HG03108 (cell line): ENCODE results near the gene BMP2K.

Experiments
- ATAC-seq: cut with Tn5 transposase; IDR thresholded peaks from one replicate; pipeline ENCODE4 v1.9.1; 2021; ENCODE audit warnings: moderate library complexity; ENCODE audit not compliant: unreplicated experiment

BMP2K gene

GRCh38 chr4:78776079-78776728, at the start of gene BMP2K:
TSS of gene BMP2K (plus strand) at chr4:78776350. CDS start at chr4:78776544, 194 bp downstream.
- ATAC-seq: peak; percentile 68

GRCh38 chr4:78726546-78726945, 49.6 kb upstream of the BMP2K start:
- no peak for ATAC-seq

GRCh38 chr4:78732332-78733104, 43.6 kb upstream of the BMP2K start:
- ATAC-seq: no peak

- ATAC-seq: no peak
Observed at GRCh38 chr4:78734441-78735162, 41.5 kb upstream of the BMP2K start.

- no peak for ATAC-seq
Observed at GRCh38 chr4:78735697-78736096, 40.5 kb upstream of the BMP2K start.

- ATAC-seq: no peak
Observed at GRCh38 chr4:78737035-78737434, 39.1 kb upstream of the BMP2K start.

GRCh38 chr4:78737973-78738372, 38.2 kb upstream of the BMP2K start:
- ATAC-seq: no peak

GRCh38 chr4:78742300-78742699, 33.9 kb upstream of the BMP2K start:
- no peak for ATAC-seq

GRCh38 chr4:78747475-78747922, 28.7 kb upstream of the BMP2K start:
- no peak for ATAC-seq

- ATAC-seq: no peak
Observed at GRCh38 chr4:78748381-78748780, 27.8 kb upstream of the BMP2K start.

- ATAC-seq: no peak
Observed at GRCh38 chr4:78749258-78749971, 26.7 kb upstream of the BMP2K start.

- ATAC-seq: peak; percentile 89
Observed at GRCh38 chr4:78749972-78750727, 26.0 kb upstream of the BMP2K start.

GRCh38 chr4:78753091-78753490, 23.1 kb upstream of the BMP2K start:
- ATAC-seq: no peak

- ATAC-seq: no peak
Observed at GRCh38 chr4:78754872-78755271, 21.3 kb upstream of the BMP2K start.

GRCh38 chr4:78756137-78756536, 20.0 kb upstream of the BMP2K start:
- ATAC-seq: no peak

- no peak for ATAC-seq
Observed at GRCh38 chr4:78756776-78757175, 19.4 kb upstream of the BMP2K start.

- no peak for ATAC-seq
Observed at GRCh38 chr4:78757574-78757973, 18.6 kb upstream of the BMP2K start.

- ATAC-seq: no peak
Observed at GRCh38 chr4:78758085-78758484, 18.1 kb upstream of the BMP2K start.

GRCh38 chr4:78762529-78762928, 13.6 kb upstream of the BMP2K start:
- ATAC-seq: no peak

GRCh38 chr4:78763251-78763650, 12.9 kb upstream of the BMP2K start:
- no peak for ATAC-seq
